Heart right ventricle (tissue), 16 donors: Measurements from ENCODE around the gene CAMSAP3. TPM values are rescaled to one million over a fixed set of nuclear protein-coding genes. Genes with fewer than 3 reads are reported as not detected.

Source experiments
- ATAC-seq, 8 donors: fragments of 200-7000 bp; cut with Tn5 transposase; one replicate each; pipeline ENCODE4 v1.9.1; 2020; ENCODE audit warnings: mild to moderate bottlenecking in 8 of 8, moderate library complexity in 8 of 8, moderate number of reproducible peaks in 1 of 8
- DNase-seq, 2 donors: peaks; one replicate each; pipeline ENCODE4 v3.0.0-alpha.2; 2020
- H3K27ac ChIP-seq, 10 donors: fragments of 200-600 bp; sonication (generic) in 2 of 10; one replicate each; pipeline versions ENCODE4 v1.5.0 to v1.8.0; 2020 to 2022; ENCODE audit warnings: mild to moderate bottlenecking in 3 of 10
- H3K27me3 ChIP-seq, 7 donors: fragments of 200-600 bp; one replicate each; pipeline ENCODE4 v1.8.0; 2021 to 2022; ENCODE audit warnings: mild to moderate bottlenecking in 2 of 7
- H3K36me3 ChIP-seq, 9 donors: fragments of 200-600 bp; sonication (generic) in 1 of 9; one replicate each; pipeline versions ENCODE4 v1.5.0 to v1.8.0; 2020 to 2022; ENCODE audit warnings: mild to moderate bottlenecking in 2 of 9
- H3K4me1 ChIP-seq, 9 donors: fragments of 200-600 bp; sonication (generic) in 1 of 9; one replicate each; pipeline versions ENCODE4 v1.5.0 to v1.8.0; 2020 to 2022; ENCODE audit warnings: mild to moderate bottlenecking in 4 of 9
- H3K4me3 ChIP-seq, 10 donors: fragments of 200-600 bp; sonication (generic) in 2 of 10; one replicate each; pipeline versions ENCODE4 v1.5.0 to v1.8.0; 2020 to 2022; ENCODE audit warnings: mild to moderate bottlenecking in 7 of 10, moderate library complexity in 2 of 10
- H3K9me3 ChIP-seq, 11 donors: fragments of 200-600 bp in 10 of 11; sonication (generic) in 2 of 11; one replicate each; pipeline versions ENCODE4 v1.5.0 to v1.8.0; 2013 to 2022; ENCODE audit warnings: mild to moderate bottlenecking in 2 of 11, control low read depth in 1 of 11, moderate library complexity in 1 of 11
- WGBS, 2 donors: extraction: QIAGEN DNeasy Blood & Tissue Kit; methylation state at CpG; one replicate each; pipeline ENCODE4 v1.1.7; 2013; ENCODE audit warnings: inconsistent platforms in 1 of 2; 5-methylcytosine and 5-hydroxymethylcytosine counted together
- intact Hi-C, 10 donors: fragments of 100-400 bp; cut with DNase I; formaldehyde crosslinking; loops; one replicate each; pipeline versions ENCODE4 v1.11.1 to v1.14.2; 2022
- microRNA-seq, 2 donors: library from miRNA; unstranded; fragments of <30 nt; microRNA quantifications; one replicate each; pipeline ENCODE4 v1.2.0, GENCODE V29; 2021
- polyA plus RNA-seq, 2 donors: library from polyadenylated mRNA; stranded (reverse); fragments of 200-250 nt; gene quantifications; one replicate each; pipeline ENCODE4 v1.2.3, GENCODE V29; 2013
- total RNA-seq, 10 donors: library from RNA; stranded (reverse); fragmentation: NEBNext Ultra II Directional in 3 of 10; extraction: Animal tissue kit (Norgen Biotek cat#: 25700) in 3 of 10; gene quantifications; one replicate each; pipeline versions ENCODE4 v1.2.1 to v1.2.4, GENCODE V29; 2021 to 2023
- TF ChIP-seq, protein P1 (sequence below), 9 donors: fragments of 200-600 bp; sonication (generic) in 2 of 9; IDR thresholded peaks; one replicate each; pipeline versions ENCODE4 v1.5.0 to v1.8.0; 2021 to 2022; ENCODE audit warnings: antibody characterized with exemption in 9 of 9, mild to moderate bottlenecking in 5 of 9, moderate library complexity in 1 of 9
- donor health status: Arrhythmogenic right ventricular cardiomyopathy.
- donor health status: ischemic (EF 13 %, LVEDD 7.1; RV severe dilation, severe dysfunction).
- donor health status: healthy with polysubstance abuse.
- donor health status: DM: no; HTN: yes; CAD: no.
- donor health status: DM: no; HTN: no; CAD: no.
- donor health status: ischemic (EF 25% LVEDD 6.9; RV normal size, moderate dysfunction).
- donor health status: ischemic (EF 25% LVEDD 5.7; RV mildly dilated, moderate dysfunction).
- donor health status: healthy.
- donor health status: DM: yes; HTN: yes; CAD: no.
- donor health status: Ischemic cardiomyopathy.
- donor health status: ischemic (EF 35%, LVEDD 5.7; RV mildly dilated, moderate dysfunction).
- donor health status: nonischemic (EF 11% LVEDD 7.7; RV severe dilation, severe dysfunction).
- donor health status: DM: yes; HTN: yes; CAD: no.
- donor health status: PGD.
- donor health status: ischemic (EF 29% LVEDD 5.4; RV normal size, mild dysfunction).
- donor health status: nonischemic (EF 23%, LVEDD 6.1; RV moderate dilation, normal function).

The CAMSAP3 gene
- total and polyA plus RNA-seq, 12 donors = 0.03 to 2.0 (median 0.29) TPM

DNA sequence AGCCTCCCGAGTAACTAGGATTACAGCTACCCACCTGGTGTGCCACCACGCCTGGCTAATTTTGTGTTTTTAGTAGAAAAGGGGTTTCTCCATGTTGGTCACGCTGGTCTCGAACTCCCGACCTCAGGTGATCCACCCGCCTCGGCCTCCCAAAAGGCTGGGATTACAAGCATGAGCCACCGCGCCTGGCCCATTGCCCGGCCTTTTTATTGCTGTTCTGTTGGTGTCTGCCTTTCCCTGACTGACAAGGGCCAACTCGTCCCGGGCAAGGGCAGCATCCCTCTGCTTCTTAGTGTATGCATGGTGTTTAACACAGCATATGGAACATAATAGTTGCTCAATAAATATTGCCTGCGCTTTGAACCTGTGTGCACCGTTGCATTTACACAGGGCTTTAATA lies 67.0 kb downstream of the CAMSAP3 start:
- 81 to 89% methylated on average over 14 of the region's 14 CpGs for WGBS, 2 donors
- DNase-seq (no peak), ATAC-seq (no peak)
- H3K36me3 ChIP-seq = no peaks in the 10 kb centered on the region
- H3K9me3 ChIP-seq = no peaks in the 10 kb centered on the region
- TF ChIP-seq, protein P1, sequence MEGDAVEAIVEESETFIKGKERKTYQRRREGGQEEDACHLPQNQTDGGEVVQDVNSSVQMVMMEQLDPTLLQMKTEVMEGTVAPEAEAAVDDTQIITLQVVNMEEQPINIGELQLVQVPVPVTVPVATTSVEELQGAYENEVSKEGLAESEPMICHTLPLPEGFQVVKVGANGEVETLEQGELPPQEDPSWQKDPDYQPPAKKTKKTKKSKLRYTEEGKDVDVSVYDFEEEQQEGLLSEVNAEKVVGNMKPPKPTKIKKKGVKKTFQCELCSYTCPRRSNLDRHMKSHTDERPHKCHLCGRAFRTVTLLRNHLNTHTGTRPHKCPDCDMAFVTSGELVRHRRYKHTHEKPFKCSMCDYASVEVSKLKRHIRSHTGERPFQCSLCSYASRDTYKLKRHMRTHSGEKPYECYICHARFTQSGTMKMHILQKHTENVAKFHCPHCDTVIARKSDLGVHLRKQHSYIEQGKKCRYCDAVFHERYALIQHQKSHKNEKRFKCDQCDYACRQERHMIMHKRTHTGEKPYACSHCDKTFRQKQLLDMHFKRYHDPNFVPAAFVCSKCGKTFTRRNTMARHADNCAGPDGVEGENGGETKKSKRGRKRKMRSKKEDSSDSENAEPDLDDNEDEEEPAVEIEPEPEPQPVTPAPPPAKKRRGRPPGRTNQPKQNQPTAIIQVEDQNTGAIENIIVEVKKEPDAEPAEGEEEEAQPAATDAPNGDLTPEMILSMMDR (IDR thresholded peaks at IDR 0.05) = no peak
- H3K4me3 ChIP-seq = no peak overlapping the region
- H3K27me3 ChIP-seq = peaks cover 0 to 38% (median 7%) of the 10 kb centered on the region in 7 donors
- H3K27ac ChIP-seq = no peak overlapping the region
- intact Hi-C loops = no loop called here
- peaks cover 0 to 9% (median 0%) of the 10 kb centered on the region in 9 donors for H3K4me1 ChIP-seq

DNA sequence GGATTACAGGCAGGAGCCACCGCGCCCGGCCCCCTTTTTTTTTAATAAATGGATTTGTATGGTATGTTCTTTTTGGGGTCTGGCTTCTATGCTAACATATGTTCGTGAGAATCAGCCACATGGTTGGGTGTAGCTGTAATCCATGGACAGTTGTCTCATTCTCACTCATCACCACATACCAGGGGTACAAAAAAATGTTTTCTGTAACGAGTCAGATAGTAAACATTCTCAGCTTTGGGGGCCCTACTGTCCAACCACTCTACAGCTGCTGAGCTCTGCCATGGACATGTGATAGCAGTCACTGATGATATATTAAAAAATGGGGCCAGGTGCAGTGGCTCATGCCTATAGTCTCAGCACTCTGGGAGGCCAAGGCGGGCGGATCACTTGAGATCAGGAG lies 68.0 kb downstream of the CAMSAP3 start:
- TF ChIP-seq, protein P1 (IDR thresholded peaks at IDR 0.05) = no peak

DNA sequence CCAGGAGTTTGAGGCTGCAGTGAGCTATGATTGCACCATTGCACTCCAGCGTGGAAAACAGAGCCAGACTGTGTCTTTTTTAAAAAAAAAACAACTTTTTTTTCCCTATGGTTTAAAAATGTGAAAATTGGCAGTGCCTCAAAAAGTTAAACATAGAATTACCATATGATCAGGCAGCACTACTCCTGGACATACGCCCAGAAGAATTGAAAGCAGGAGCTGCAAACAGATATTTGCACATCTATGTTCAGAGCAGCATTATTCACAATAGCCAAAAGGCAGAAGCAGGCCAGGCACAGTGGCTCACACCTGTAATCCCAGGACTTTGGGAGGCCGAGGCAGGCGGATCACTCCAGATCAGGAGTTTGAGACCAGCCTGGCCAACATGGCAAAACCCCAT lies 69.4 kb downstream of the CAMSAP3 start:
- WGBS, 2 donors = 50 to 51% methylated on average over 4 of the region's 4 CpGs
- no peaks in the 10 kb centered on the region for H3K36me3 ChIP-seq
- peaks cover 0 to 53% (median 25%) of the 10 kb centered on the region in 7 donors for H3K27me3 ChIP-seq
- intact Hi-C loops = no loop called here
- ATAC-seq = no peak
- TF ChIP-seq, protein P1 (IDR thresholded peaks at IDR 0.05) = no peak
- H3K4me3 ChIP-seq = no peak overlapping the region
- no peak for DNase-seq
- no peak overlapping the region for H3K27ac ChIP-seq
- H3K9me3 ChIP-seq = no peaks in the 10 kb centered on the region
- H3K4me1 ChIP-seq = no peaks in the 10 kb centered on the region

More for the DNA sequence above, 68.0 kb downstream of the CAMSAP3 start:
- ATAC-seq (no peak), DNase-seq (no peak)
- Histone ChIP-seq H3K9me3 (no peaks in the 10 kb centered on the region), H3K4me1 (no peaks in the 10 kb centered on the region), H3K27me3 (peaks cover 0 to 46% (median 13%) of the 10 kb centered on the region in 7 donors), H3K4me3 (no peak overlapping the region), H3K27ac (no peak overlapping the region), H3K36me3 (no peaks in the 10 kb centered on the region)
- intact Hi-C loops = no loop called here
- 70 to 77% methylated on average over 7 of the region's 7 CpGs for WGBS, 2 donors

Small RNA genes within 50 kb of the gene (microRNA-seq; reads per million reads assigned to microRNA genes)
- 0 reads per million in 2 donors for gene MIR6792

Other genes starting within 250 kb of the CAMSAP3 start
- 10 to 100 TPM in 2 of 10 donors, 1 to 10 TPM in 8; 4.8 to 13.3 (median 8.7) TPM for gene ARHGEF18, start 246.9 kb upstream of the CAMSAP3 start, total RNA-seq
- gene ARHGEF18, start 246.9 kb upstream of the CAMSAP3 start, polyA plus RNA-seq = 1 to 10 TPM; 5.7 to 6.1 TPM
- 1 to 10 TPM in 9 of 10 donors, under 1 TPM in 1; 0.95 to 2.4 (median 1.9) TPM for gene PEX11G, start 106.8 kb upstream of the CAMSAP3 start, total RNA-seq
- 1 to 10 TPM; 1.2 to 3.9 TPM for gene PEX11G, start 106.8 kb upstream of the CAMSAP3 start, polyA plus RNA-seq
- 100 to 1,000 TPM in 1 of 10 donors, 10 to 100 TPM in 9; 67.7 to 104 (median 76.5) TPM for gene ZNF358, start 79.8 kb upstream of the CAMSAP3 start, total RNA-seq
- gene ZNF358, start 79.8 kb upstream of the CAMSAP3 start, polyA plus RNA-seq = 100 to 1,000 TPM in 1 of 2 donors, 10 to 100 TPM in 1; 61.4 to 167 TPM
- gene MCOLN1, start 73.2 kb upstream of the CAMSAP3 start, total RNA-seq = 10 to 100 TPM; 10.4 to 29.1 (median 13.4) TPM
- gene MCOLN1, start 73.2 kb upstream of the CAMSAP3 start, polyA plus RNA-seq = 10 to 100 TPM; 20.8 to 34.9 TPM
- 10 to 100 TPM; 33.9 to 73.8 (median 41.6) TPM for gene PNPLA6, start 60.1 kb upstream of the CAMSAP3 start, total RNA-seq
- 10 to 100 TPM; 34.1 to 57.0 TPM for gene PNPLA6, start 60.1 kb upstream of the CAMSAP3 start, polyA plus RNA-seq
- gene XAB2, start 33.7 kb downstream of the CAMSAP3 start, total RNA-seq = 10 to 100 TPM; 18.6 to 25.1 (median 22.4) TPM
- 10 to 100 TPM; 28.0 to 31.9 TPM for gene XAB2, start 33.7 kb downstream of the CAMSAP3 start, polyA plus RNA-seq
- gene PET100, start 33.9 kb downstream of the CAMSAP3 start, total RNA-seq = 100 to 1,000 TPM; 119 to 230 (median 150) TPM
- 1,000 to 10,000 TPM in 1 of 2 donors, 10 to 100 TPM in 1; 99.1 to 1,041 TPM for gene PET100, start 33.9 kb downstream of the CAMSAP3 start, polyA plus RNA-seq
- 1 to 10 TPM in 5 of 10 donors, under 1 TPM in 3, not detected in 2; 0.35 to 3.8 (median 2.3) TPM for gene PCP2, start 37.9 kb downstream of the CAMSAP3 start, total RNA-seq
- 1 to 10 TPM in 1 of 2 donors, under 1 TPM in 1; 0.67 to 1.0 TPM for gene PCP2, start 37.9 kb downstream of the CAMSAP3 start, polyA plus RNA-seq
- gene STXBP2, start 41.2 kb downstream of the CAMSAP3 start, total RNA-seq = 10 to 100 TPM in 2 of 10 donors, 1 to 10 TPM in 8; 1.6 to 19.6 (median 2.5) TPM
- 1 to 10 TPM; 6.0 to 6.7 TPM for gene STXBP2, start 41.2 kb downstream of the CAMSAP3 start, polyA plus RNA-seq
- gene RETN, start 73.2 kb downstream of the CAMSAP3 start, total RNA-seq = under 1 TPM in 2 of 10 donors, not detected in 8; 0.51 to 0.76 TPM
- gene RETN, start 73.2 kb downstream of the CAMSAP3 start, polyA plus RNA-seq = 10 to 100 TPM in 1 of 2 donors, 1 to 10 TPM in 1; 8.5 to 12.6 TPM
- 1 to 10 TPM in 1 of 10 donors, under 1 TPM in 5, not detected in 4; 0.17 to 1.2 (median 0.25) TPM for gene MCEMP1, start 81.2 kb downstream of the CAMSAP3 start, total RNA-seq
- gene MCEMP1, start 81.2 kb downstream of the CAMSAP3 start, polyA plus RNA-seq = under 1 TPM in 1 of 2 donors, not detected in 1; 0.71 TPM
- gene TRAPPC5, start 85.0 kb downstream of the CAMSAP3 start, total RNA-seq = 100 to 1,000 TPM in 3 of 10 donors, 10 to 100 TPM in 7; 75.3 to 132 (median 86.0) TPM
- 100 to 1,000 TPM; 149 to 388 TPM for gene TRAPPC5, start 85.0 kb downstream of the CAMSAP3 start, polyA plus RNA-seq
- 1 to 10 TPM in 1 of 10 donors, under 1 TPM in 4, not detected in 5; 0.21 to 1.0 (median 0.44) TPM for gene FCER2, start 106.3 kb downstream of the CAMSAP3 start, total RNA-seq
- under 1 TPM; 0.13 to 0.44 TPM for gene FCER2, start 106.3 kb downstream of the CAMSAP3 start, polyA plus RNA-seq
- 1 to 10 TPM in 3 of 10 donors, under 1 TPM in 4, not detected in 3; 0.25 to 4.2 (median 0.91) TPM for gene CLEC4G, start 136.2 kb downstream of the CAMSAP3 start, total RNA-seq
- gene CLEC4G, start 136.2 kb downstream of the CAMSAP3 start, polyA plus RNA-seq = under 1 TPM; 0.20 to 0.73 TPM
- 10 to 100 TPM in 2 of 10 donors, 1 to 10 TPM in 8; 1.6 to 29.6 (median 4.6) TPM for gene CD209, start 151.7 kb downstream of the CAMSAP3 start, total RNA-seq
- under 1 TPM; 0.54 to 0.95 TPM for gene CD209, start 151.7 kb downstream of the CAMSAP3 start, polyA plus RNA-seq
- not detected for gene CLEC4M, start 167.4 kb downstream of the CAMSAP3 start, total RNA-seq
- gene CLEC4M, start 167.4 kb downstream of the CAMSAP3 start, polyA plus RNA-seq = not detected
- gene EVI5L, start 234.4 kb downstream of the CAMSAP3 start, total RNA-seq = 10 to 100 TPM; 16.8 to 26.3 (median 20.3) TPM
- 10 to 100 TPM; 12.9 to 21.0 TPM for gene EVI5L, start 234.4 kb downstream of the CAMSAP3 start, polyA plus RNA-seq